Left lobe of liver (tissue), 2 donors: ENCODE results near the gene PRKCE. TPM values are rescaled to one million over a fixed set of nuclear protein-coding genes. Genes with fewer than 3 reads are reported as not detected.
"Not testable (repeated sequence)": the region's sequence is repeated elsewhere in the genome, so short reads cannot be mapped to it uniquely, and the experiment has no call there.

Experiments
- ATAC-seq: fragments of 200-7000 bp; cut with Tn5 transposase; one replicate; pipeline ENCODE4 v1.9.1; 2020; ENCODE audit warnings: mild to moderate bottlenecking, moderate library complexity
- DNase-seq: peaks from one replicate; pipeline ENCODE4 v3.0.0-alpha.2; 2020; ENCODE audit warnings: low spot score
- total RNA-seq: library from RNA; stranded (reverse); gene quantifications from one replicate; pipeline ENCODE4 v1.2.1, GENCODE V29; 2021
- donor health status: DM: no; HTN: no; CAD: no; lungs with moderate emphysema.
- donor health status: DM: no; HTN: yes; CAD: no.

PRKCE gene
- total RNA-seq, 1 donor from 2014 or later: 8.4 TPM

GRCh38 chr2:45899926-45900325 lies 248.5 kb downstream of the PRKCE start:
- ATAC-seq: no peak

GRCh38 chr2:45901468-45902032 lies 250.1 kb downstream of the PRKCE start:
- DNase-seq (no peak), ATAC-seq (no peak)

More at GRCh38 chr2:45899926-45900325, 248.5 kb downstream of the PRKCE start:
- no peak for DNase-seq

- ATAC-seq: no peak
Measured at GRCh38 chr2:45902380-45902779, 250.9 kb downstream of the PRKCE start.

GRCh38 chr2:45902781-45903375 lies 251.4 kb downstream of the PRKCE start:
- DNase-seq: no peak
- ATAC-seq: no peak

More at GRCh38 chr2:45902380-45902779, 250.9 kb downstream of the PRKCE start:
- DNase-seq: no peak

- ATAC-seq: no peak
- DNase-seq: no peak
Measured at GRCh38 chr2:45904267-45904945, 252.9 kb downstream of the PRKCE start.

GRCh38 chr2:45904946-45905631 lies 253.6 kb downstream of the PRKCE start:
- ATAC-seq (peak; percentile 26), DNase-seq (no peak)

- no peak for DNase-seq
- ATAC-seq: no peak
Measured at GRCh38 chr2:45905632-45905958, 254.1 kb downstream of the PRKCE start.

- ATAC-seq (no peak), DNase-seq (no peak)
Measured at GRCh38 chr2:45907592-45907991, 256.1 kb downstream of the PRKCE start.

GRCh38 chr2:45908316-45909170 lies 257.1 kb downstream of the PRKCE start:
- no peak for ATAC-seq
- no peak for DNase-seq

- DNase-seq (no peak), ATAC-seq (no peak)
Measured at GRCh38 chr2:45909171-45909565, 257.7 kb downstream of the PRKCE start.

- ATAC-seq (no peak), DNase-seq (no peak)
Measured at GRCh38 chr2:45909677-45910191, 258.3 kb downstream of the PRKCE start.

GRCh38 chr2:45910473-45911060 lies 259.1 kb downstream of the PRKCE start:
- no peak for ATAC-seq

GRCh38 chr2:45911538-45911937 lies 260.1 kb downstream of the PRKCE start:
- DNase-seq (no peak), ATAC-seq (no peak)

More at GRCh38 chr2:45910473-45911060, 259.1 kb downstream of the PRKCE start:
- no peak for DNase-seq

- ATAC-seq: peak; percentile 96
- no peak for DNase-seq
Measured at GRCh38 chr2:45912109-45912508, 260.6 kb downstream of the PRKCE start.

GRCh38 chr2:45913539-45913938 lies 262.1 kb downstream of the PRKCE start:
- ATAC-seq: peak; percentile 15
- no peak for DNase-seq

GRCh38 chr2:45915523-45915922 lies 264.0 kb downstream of the PRKCE start:
- ATAC-seq: no peak
- no peak for DNase-seq

GRCh38 chr2:45917561-45918176 lies 266.2 kb downstream of the PRKCE start:
- not testable (repeated sequence) for ATAC-seq

GRCh38 chr2:45918463-45919159 lies 267.1 kb downstream of the PRKCE start:
- ATAC-seq (peak; percentile 13), DNase-seq (no peak)

More at GRCh38 chr2:45917561-45918176, 266.2 kb downstream of the PRKCE start:
- DNase-seq: not testable (repeated sequence)

GRCh38 chr2:45919160-45919650 lies 267.7 kb downstream of the PRKCE start:
- DNase-seq (peak; percentile 69), ATAC-seq (peak; percentile 98)
